GM21515 (cell line): ENCODE data around the gene ACAT1.
A peak's percentile ranks its signal among the peaks of the same experiment; 100 is the strongest.
"Not testable (repeated sequence)": the region's sequence is repeated elsewhere in the genome, so short reads cannot be mapped to it uniquely, and the experiment has no call there.

Experiments used
- ATAC-seq: cut with Tn5 transposase; IDR thresholded peaks from one replicate; pipeline ENCODE4 v1.9.1; 2021; ENCODE audit not compliant: unreplicated experiment

The ACAT1 gene

DNA sequence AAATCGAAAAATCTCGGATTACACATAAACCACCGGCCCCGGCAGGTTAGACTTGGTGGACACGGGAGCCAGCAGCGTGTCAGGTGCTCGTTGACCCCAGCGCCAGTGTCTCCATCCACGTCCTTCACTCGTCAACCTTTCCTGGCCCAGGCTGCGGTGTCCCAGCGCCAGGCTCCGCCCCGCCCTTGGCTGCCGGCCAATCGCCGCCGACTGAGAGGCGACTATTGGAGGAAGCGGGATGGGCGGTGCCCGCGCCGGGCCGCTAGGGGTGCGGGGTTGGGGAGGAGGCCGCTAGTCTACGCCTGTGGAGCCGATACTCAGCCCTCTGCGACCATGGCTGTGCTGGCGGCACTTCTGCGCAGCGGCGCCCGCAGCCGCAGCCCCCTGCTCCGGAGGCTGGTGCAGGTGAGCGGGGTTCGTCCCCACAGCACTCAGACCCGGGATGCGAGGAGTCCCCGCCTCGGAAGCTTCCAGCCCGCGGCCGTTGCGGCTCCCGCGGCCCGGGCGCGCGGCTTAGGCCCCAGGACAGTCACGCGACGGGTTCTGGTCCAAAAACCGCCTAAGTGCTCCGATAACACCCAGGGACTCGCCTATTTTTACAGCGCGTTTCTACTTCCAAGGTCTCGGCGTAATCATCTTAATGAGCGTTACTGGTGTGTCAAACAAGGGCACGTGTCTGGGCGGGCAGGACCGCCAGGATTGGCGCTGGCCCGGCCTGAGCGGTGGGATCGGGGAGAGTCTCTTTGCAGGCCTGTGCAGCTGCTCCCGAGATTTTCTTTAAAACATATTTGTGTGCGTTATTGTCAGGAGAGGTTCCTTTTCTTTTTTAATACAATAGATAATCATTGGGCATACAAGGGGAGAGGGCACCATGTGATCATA is at the start of gene ACAT1:
ACAT1 (plus strand) TSS at position 294 of the 882 bp plus-strand sequence; CDS start at position 334, 40 bp downstream.
- ATAC-seq, result peak; percentile 99

DNA sequence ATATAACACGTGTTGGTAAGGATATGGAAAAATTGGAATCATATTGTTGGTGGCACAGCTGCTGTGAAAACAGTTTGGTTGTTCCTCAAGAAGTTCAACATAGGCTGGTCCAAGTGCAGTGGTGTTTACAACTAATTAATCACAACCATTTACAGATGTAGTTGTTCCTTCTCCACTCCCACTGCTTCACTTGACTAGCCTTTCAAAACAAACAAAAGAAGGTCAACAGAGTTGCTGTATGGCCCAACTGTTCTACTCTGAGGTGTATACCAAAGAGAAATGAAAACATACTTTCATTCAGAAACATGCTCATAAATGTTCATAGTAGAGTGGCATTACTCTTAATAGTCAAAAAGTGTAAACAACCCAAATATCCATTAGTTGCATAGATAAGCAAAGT is 36.6 kb upstream of the ACAT1 start:
- no peak for ATAC-seq

DNA sequence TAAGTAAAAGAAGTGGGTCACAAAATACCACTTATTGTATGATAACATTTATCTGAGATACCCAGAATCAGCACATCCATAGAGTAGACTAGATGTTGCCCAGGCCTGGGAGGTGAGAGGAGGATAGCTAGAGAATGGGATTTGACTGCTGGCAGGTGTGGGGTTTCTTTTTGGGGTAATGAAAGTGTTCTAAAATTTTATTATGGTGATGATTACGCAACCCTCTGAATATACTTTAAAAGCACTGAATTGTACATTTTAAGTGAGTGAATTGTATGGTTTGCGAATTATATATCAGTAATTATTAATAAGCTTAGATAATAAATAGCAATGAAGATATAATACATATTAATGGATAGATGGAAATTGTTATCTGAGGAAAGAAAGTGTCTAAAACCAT is 35.7 kb upstream of the ACAT1 start:
- ATAC-seq, result no peak

DNA sequence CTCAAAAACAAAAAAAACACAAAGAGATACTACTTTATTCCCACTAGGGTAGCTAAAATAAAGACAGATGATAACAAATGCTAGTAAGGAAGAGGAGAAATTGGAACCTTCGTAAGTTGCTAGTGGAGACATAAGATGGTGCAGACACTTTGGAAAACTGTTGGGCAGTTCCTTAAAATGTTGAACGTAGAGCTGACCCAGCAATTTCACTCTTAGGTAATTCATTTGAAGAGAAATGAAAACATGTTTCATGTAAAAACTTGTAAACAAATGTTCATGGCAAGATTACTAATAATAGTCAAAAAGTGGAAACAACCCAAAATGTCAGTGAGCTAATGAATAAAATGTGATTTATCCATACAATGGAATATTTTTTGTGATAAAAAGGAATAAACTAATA is 29.2 kb upstream of the ACAT1 start:
- no peak for ATAC-seq

DNA sequence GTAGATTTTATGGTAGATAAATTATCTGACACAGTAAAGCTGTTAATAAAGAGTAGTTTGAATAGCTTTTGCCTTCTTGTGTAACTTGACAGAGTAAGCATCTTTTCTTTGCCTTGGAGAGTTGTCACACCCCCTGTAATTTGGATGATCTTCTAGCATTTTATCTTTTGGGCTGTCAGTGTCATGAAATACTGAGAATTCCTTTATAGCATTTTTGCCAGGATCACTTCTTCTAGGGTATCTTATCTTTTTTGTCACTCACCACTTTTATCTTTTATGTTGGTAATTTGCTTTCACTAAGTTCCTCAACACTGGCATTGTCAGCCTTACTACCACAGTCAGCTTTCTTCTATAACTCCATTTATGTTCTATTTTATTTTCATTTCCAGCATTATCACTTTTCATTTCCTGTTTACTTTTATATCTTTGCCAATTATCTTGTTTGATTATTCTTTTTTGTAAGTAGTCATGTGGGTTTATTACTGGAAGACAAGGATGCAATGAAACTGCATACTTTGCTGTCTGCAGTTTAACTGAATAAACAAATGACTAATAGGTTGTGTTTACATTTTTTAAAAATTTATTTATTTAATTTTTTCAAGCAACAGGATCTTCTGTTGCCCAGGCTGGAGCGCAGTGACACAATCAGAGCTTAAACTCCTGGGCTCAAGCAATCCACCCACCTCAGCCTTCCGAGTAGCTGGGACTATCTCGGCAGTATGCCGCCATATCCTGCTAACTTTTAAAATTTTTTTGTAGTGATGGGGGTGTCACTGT is 28.1 kb upstream of the ACAT1 start:
- ATAC-seq, result no peak

DNA sequence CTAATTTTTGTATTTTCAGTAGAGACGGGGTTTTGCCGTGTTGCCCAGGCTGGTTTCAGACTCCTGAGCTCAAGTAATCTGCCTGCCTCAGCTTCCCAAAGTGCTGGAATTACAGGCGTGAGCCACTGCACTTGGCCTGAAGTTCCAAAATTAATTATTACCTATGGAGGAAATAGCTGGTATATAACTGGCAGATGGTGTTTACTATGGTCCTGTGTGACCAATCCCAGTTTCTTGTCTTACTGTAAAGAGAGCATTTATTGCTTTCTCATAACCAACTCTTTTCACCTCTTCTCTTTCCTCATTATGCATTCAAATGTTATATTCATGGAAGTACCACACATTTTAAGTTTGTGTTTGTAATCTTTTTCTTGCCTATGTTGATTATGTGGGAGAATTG is 24.2 kb upstream of the ACAT1 start:
- no peak for ATAC-seq

DNA sequence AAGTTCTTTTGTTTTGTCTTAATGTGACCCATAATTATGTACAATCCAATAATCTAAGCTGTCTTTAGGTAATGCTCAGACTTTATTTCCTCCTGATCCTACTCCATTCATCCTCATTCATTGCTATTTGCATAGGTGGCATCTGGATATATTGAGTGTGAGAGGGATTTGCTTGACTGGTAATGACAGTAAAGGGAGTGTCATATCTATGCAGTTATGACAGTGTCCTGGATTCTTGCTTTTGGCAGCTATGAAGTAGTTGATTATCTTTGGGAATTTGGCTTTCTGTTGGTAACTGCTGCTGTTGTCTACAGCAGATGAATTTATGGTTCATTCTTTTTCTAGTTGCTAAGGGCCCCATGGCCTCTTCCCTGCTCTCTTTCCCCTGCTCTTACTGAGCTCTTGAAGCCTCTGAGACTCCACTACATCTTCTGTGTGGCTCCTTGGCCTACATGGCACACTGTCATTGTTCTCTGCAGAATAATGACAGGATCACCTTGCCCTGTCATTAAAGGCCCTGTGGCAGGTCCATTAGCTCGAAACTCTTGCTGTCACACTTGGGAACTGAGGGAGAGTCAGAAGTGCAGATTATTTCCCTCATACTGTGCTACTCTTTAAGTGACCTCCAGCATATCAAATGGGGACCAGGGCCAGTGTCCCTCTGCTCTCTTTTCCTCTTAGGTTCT is 20.1 kb upstream of the ACAT1 start:
- ATAC-seq, result no peak

DNA sequence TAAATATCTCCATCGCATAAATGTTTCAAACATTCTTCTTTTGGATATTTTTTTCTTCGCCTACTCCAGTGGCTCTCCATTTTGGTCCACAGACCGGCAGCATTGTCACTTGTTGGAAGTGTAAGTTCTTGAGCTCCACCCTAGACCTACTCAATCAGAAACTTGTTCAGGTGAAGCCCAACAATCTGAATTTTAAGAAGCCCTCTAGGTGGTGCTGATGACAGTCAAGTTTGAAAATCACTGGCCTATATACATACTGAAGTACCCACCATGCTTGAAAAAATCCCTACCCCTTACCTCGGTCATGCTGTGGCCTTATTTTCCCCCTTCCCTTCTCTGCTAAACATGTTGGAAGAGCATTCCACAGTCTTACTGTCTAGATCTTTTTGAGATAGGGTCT is 10.2 kb upstream of the ACAT1 start:
- ATAC-seq, result no peak

DNA sequence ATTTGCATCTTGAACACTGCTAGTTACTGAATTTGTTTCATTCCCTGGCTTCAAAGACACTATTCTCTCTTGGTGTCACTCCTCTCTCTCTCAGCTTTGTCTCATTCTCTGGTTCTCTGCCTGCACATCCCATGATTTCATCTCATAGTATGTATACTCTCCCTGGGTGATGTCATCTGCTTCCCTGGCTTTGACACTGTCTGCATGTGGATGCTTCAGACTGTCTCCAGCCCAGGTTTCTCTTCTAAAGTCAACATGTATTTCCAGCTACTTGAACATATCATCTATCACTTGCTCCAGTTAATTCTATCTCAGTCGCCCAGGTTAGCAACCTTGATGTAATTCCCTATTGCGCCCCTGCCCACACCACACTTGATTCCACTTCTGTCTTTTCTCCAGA is 9.3 kb upstream of the ACAT1 start:
- no peak for ATAC-seq

DNA sequence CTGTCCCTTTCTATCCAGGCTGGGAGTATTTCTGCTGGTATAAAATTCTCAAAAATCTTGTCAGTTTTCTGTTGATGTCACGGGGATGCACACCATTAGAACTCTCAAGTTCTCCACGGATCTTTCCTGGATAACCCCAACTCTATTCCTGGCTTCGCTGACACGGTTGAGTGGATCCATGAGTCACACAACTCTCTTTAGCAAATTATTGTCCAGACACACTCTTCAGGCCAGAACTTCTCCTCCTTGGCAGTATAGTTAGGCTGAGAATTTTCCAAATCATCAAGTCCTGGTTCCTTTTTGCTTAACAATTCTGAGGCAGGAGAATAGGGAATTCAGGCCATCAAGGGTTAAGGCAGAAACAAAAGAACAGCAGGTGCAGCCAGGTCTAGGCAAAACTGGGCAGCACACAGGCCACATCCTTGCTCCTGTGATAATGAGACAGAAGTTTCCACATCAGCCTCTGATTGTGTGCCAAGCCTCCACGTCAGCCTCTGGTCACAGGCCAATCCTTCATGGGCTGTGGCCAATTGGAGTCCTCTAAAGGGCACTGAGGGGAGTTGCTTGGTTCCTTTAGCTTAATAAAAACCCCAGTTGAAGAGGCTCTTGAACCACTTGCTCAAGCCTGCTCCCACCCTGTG is 5.7 kb upstream of the ACAT1 start:
- no peak for ATAC-seq

DNA sequence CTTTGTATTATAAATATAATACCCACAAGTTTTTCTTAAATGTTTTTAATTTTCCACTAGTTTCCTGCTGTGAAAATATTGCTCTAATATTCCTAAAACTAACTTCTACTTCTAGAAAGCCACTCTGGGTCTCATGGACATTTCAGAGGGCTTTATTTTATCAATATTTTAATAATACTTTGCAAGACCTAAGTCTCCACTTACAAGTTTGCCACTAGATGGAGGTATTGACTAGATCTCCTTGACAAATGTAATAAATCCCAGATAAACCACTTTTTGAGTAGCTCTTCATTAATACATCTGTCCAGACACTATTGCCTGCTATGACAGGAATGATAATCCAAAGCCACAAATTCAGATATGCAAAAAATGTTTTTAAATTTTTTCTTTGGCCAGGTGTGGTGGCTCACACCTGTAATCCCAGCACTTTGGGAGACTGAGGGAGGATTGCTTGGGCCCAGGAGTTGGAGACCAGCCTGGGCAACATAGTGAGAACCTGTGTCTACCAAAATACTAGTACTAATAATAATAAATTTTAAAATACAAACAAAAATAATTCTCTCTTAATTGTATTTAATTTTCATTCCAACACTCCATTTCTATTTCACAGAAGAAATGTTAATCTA is 3.5 kb upstream of the ACAT1 start:
- no peak for ATAC-seq

DNA sequence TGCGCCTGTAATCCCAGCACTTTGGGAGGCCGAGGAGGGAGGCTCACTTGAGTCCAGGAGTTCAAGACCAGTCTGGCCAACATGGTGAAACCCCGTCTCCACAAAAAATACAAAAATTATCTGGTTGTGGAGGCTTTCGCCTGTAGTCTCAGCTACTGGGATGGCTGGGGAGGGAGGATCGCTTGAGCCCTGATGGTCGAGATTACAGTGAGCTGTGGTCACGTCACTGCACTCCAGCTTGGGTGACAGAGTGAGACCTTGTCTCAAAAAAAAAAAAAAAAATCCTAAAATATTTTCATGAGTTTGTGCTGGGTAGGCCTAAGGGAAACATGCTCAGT is 462 bp upstream of the ACAT1 start:
- peak; percentile 8 for ATAC-seq

DNA sequence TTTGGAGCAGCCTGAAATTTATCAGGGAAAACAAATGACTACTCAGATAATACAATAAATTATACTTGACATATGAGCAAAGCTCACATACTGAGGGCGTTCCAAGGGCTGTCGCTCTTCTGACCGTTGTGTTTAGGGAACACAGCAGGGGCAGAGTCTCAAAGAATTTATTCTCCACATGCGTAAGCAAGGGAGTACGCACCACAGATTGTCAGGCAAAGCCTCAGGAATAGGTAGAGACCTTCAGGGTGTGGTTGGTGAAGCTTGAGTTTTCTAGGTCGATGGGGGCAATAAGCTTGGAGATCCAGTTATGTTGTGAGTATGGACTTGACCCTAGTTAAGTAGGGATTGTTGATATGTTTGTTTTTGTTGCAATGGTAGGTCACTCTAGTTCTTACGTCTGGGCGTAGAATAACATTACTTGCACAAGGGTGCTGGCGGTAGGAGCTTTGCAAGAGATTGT is 830 bp downstream of the ACAT1 start:
- no peak for ATAC-seq

DNA sequence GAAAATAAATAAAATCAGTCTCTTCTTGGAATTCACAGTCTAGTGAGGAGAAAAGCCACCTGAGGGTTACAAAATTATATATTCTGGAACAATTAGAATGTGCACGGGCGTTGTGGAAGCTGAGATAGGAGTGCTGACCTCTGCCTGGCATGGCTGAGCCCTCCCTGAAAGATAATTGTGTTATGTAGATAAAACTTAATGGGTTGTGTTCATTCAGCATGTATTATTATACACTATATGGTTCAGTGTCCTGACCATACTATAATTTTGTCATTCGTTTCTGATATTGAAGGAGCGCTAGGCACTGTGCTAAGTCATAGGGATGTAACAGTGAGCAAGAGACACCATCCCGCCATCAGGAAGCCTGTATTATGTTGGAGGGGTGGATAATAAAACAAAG is 3.7 kb downstream of the ACAT1 start:
- ATAC-seq, result no peak

DNA sequence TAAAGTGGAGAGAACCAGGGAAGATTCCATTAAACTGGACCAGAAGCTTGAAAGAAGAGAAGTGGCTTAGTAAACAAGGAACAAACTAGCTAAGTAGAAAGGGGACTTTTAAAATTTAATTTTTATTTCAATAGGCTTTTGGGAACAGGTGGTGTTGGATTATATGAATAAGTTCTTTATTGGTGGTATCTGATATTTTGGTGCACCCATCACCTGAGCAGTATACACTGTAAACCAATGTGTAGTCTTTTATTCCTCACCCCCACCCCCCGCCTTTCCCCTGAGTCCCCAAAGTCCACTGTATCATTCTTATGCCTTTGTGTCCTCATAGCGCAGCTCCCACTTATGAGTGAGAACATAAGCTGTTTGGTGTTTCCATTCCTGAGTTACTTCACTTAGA is 7.4 kb downstream of the ACAT1 start:
- ATAC-seq, result no peak

DNA sequence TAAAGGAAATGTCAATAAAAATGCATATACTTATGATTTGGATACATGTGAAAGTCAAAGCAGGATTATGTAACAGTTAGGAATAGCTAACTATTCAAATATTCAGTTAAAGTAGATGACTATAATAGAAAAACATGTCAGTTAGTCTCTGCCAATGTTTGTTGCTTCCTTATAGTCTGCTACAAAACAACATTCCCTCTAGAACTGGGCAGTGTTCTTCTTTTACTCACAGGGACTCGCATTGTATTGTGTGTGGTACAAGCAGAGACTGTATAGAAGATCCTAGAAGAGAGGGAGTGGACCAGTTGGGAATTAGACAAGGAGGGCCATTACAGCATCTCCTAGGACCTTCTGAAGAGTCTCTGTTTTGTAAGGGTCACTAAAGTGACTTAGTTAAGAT is 10.6 kb downstream of the ACAT1 start:
- ATAC-seq, result no peak

DNA sequence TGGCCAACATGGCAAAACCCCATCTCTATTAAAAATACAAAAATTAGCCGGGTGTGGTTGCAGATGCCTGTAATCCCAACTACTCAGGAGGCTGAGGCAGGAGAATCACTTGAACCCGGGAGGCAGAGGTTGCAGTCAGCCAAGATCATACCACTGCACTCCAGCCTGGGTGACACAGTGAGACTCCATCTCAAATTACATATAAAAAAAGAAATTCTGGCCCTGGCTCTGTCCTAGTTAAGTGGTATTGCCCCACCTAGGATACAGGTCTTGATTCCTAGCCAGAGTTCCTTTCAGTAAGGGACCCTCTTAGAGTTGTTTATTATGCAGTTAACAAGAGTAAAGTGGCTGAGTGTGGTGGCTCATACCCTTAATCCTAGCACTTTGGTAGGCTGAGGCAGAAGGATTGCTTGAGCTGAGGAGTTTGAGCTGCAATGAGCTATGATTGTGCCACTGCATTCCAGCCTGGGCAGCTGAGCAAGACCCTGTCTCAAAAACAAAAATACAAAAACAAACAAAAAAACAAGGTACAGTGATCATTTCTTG is 11.7 kb downstream of the ACAT1 start:
- ATAC-seq, result not testable (repeated sequence)

DNA sequence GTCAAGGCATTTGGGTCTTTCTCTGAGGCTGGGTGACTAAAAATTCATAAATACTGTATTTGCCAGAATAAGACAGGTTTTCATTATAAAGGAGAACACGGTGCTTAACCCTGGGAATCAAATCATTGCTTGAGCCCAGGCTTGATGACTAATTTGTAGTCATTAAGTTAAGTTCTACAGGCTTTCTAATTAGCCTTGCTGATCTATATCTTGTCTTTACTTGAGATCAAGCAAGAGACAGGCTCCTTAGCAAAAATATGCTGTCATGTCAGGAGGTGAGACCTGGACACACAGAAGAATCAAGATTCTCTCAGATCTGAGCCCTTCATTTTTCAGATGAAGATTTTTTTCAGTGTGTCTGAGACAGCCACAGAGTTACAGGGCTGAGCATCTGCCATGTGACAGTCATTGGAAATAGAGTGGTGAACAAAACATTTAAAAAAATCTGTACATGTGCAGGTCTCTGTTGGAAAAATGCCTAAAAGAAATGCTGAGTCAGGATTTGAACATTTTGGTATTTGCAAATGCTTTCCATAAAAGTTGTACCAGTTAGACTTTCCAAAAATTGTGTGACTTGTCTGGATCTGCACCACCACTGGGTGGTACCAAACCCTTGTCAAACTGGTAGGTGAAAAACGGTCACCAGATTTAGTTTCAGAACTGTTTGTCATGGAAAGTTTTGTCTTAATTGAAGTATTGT is 14.6 kb downstream of the ACAT1 start:
- peak; percentile 60 for ATAC-seq

DNA sequence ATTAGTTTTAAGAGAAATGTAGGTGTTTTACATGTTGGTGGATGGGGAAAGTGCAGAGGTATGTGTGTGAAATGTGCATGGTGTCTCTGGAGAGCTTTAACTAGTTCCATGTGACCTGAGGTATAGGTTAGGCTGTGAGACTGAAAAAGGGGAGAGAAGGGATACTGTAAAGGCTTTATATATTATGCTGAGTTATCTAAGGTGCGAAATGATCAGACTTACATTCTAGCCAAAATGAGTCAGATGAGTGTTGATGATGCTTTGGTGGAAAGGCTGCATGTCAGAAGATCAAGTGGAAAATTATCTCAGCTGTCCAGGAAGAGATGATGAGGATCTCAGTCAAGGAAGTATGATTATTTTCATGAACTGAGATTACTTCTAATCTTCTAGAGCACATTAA is 15.8 kb downstream of the ACAT1 start:
- no peak for ATAC-seq

DNA sequence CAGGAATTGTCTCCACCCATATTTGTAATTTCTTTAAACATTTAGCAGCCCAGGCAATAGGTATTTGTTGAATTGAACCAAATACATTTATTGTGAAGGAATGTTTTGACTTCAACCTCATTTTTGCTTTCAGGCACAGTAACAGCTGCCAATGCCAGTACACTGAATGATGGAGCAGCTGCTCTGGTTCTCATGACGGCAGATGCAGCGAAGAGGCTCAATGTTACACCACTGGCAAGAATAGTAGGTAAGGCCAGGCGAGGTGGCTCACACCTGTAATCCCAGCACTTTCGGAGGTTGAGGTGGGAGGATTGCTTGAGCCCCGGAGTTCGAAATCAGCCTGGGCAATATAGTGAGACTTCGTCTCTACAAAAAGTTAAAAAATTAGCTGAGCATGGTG is 20.9 kb downstream of the ACAT1 start:
- no peak for ATAC-seq
